H1 (cell line): Measurements from ENCODE around the gene CYP4Z1. TPM values are rescaled to one million over a fixed set of nuclear protein-coding genes. Genes with fewer than 3 reads are reported as not detected.

Experiments
- BRCA1 ChIP-seq: IDR thresholded peaks from 2 replicates; pipeline ENCODE4 v1.6.1; 2012; ENCODE audit warnings: low read depth, low read length, improper control_type of control experiment
- CBX5 ChIP-seq: fragments of 300-800, 300-1000 bp; sonication (generic); IDR thresholded peaks from 2 replicates; pipeline ENCODE4 v1.7.1; 2016; ENCODE audit warnings: antibody characterized with exemption, low read length, low read depth
- CEBPB ChIP-seq: IDR thresholded peaks from 2 replicates; pipeline ENCODE4 v1.6.1; 2012; ENCODE audit warnings: low read depth, low read length
- CHD1 ChIP-seq: IDR thresholded peaks from 2 replicates; pipeline ENCODE4 v1.6.1; 2012; ENCODE audit warnings: low read depth, low read length, improper control_type of control experiment
- CREB1 ChIP-seq: IDR thresholded peaks from 2 replicates; pipeline ENCODE4 v1.6.1; 2012; ENCODE audit warnings: inconsistent platforms
- EP300 ChIP-seq, 2 experiments: IDR thresholded peaks; 1 replicate in 1 of 2; 2 replicates in 1 of 2; pipeline ENCODE4 v1.6.1; 2011 to 2012; ENCODE audit warnings: low read depth in 2 of 2, low read length in 2 of 2, mild to moderate bottlenecking in 2 of 2, borderline replicate concordance in 1 of 2, inconsistent platforms in 1 of 2, moderate library complexity in 1 of 2
- EZH2 ChIP-seq: fragments of 200-600 bp; sonication (generic); IDR thresholded peaks from 2 replicates; pipeline ENCODE4 v1.7.1; 2012; ENCODE audit warnings: low read depth, mild to moderate bottlenecking, moderate library complexity, low read length, inconsistent platforms; ENCODE audit not compliant: severe bottlenecking
- GABPA ChIP-seq: IDR thresholded peaks from 2 replicates; pipeline ENCODE4 v1.6.1; 2011; ENCODE audit warnings: mild to moderate bottlenecking, low read length, moderate library complexity, borderline replicate concordance; ENCODE audit not compliant: insufficient read depth
- HDAC2 ChIP-seq, 2 experiments: fragments of 300-600 bp in 1 of 2; sonication (generic) in 1 of 2; IDR thresholded peaks; 2 replicates each; pipeline ENCODE4 v1.6.1; 2011 to 2012; ENCODE audit warnings: low read depth in 2 of 2, low read length in 2 of 2, mild to moderate bottlenecking in 2 of 2, moderate library complexity in 2 of 2, borderline replicate concordance in 1 of 2, inconsistent platforms in 1 of 2
- HDAC6 ChIP-seq: IDR thresholded peaks from one replicate; pipeline ENCODE4 v1.7.1; 2012; ENCODE audit warnings: low read depth, mild to moderate bottlenecking, inconsistent platforms, low read length, moderate library complexity
- JUN ChIP-seq: IDR thresholded peaks from 2 replicates; pipeline ENCODE4 v1.6.1; 2011; ENCODE audit warnings: low read depth, mild to moderate bottlenecking, improper control_type of control experiment, low read length
- KDM1A ChIP-seq: fragments of 200-600, 300-600 bp; sonication (generic); IDR thresholded peaks from 2 replicates; pipeline ENCODE4 v1.7.1; 2016; ENCODE audit warnings: mild to moderate bottlenecking, low read length, borderline replicate concordance
- KDM4A ChIP-seq: IDR thresholded peaks from one replicate; pipeline ENCODE4 v1.7.1; 2012; ENCODE audit warnings: low read depth, mild to moderate bottlenecking, moderate library complexity, low read length, inconsistent platforms; ENCODE audit not compliant: severe bottlenecking
- KDM5A ChIP-seq: fragments of 200-600 bp; IDR thresholded peaks from 2 replicates; pipeline ENCODE4 v1.7.1; 2012; ENCODE audit warnings: mild to moderate bottlenecking, low read length, inconsistent platforms, mixed read lengths
- MAFK ChIP-seq: IDR thresholded peaks from 2 replicates; pipeline ENCODE4 v1.6.1; 2012; ENCODE audit warnings: low read depth, mild to moderate bottlenecking, improper control_type of control experiment, low read length
- POU5F1 ChIP-seq: IDR thresholded peaks from 2 replicates; pipeline ENCODE4 v1.6.1; 2011; ENCODE audit warnings: low read depth, mild to moderate bottlenecking, low read length, moderate library complexity
- RAD21 ChIP-seq, 2 experiments: IDR thresholded peaks in 1 of 2; conservative IDR thresholded peaks in 1 of 2; 2 replicates each; pipeline ENCODE4 v1.6.1; 2011; ENCODE audit warnings: low read depth in 2 of 2, low read length in 2 of 2, improper control_type of control experiment in 1 of 2, inconsistent platforms in 1 of 2, mild to moderate bottlenecking in 1 of 2, moderate library complexity in 1 of 2
- RFX5 ChIP-seq: IDR thresholded peaks from 2 replicates; pipeline ENCODE4 v1.6.1; 2011; ENCODE audit warnings: low read depth, low read length, improper control_type of control experiment, borderline replicate concordance
- SIX5 ChIP-seq: IDR thresholded peaks from 2 replicates; pipeline ENCODE4 v1.6.1; 2011; ENCODE audit warnings: mild to moderate bottlenecking, low read depth, low read length
- SP1 ChIP-seq: IDR thresholded peaks from 2 replicates; pipeline ENCODE4 v1.6.1; 2011; ENCODE audit warnings: low read depth, low read length
- SRF ChIP-seq: IDR thresholded peaks from 2 replicates; pipeline ENCODE4 v1.6.1; 2011; ENCODE audit warnings: mild to moderate bottlenecking, low read depth, low read length, moderate library complexity
- TCF12 ChIP-seq: IDR thresholded peaks from 2 replicates; pipeline ENCODE4 v1.6.1; 2011; ENCODE audit warnings: low read depth, mild to moderate bottlenecking, low read length
- TEAD4 ChIP-seq: IDR thresholded peaks from 2 replicates; pipeline ENCODE4 v1.6.1; 2012; ENCODE audit warnings: low read depth, low read length, inconsistent platforms, mixed read lengths
- polyA plus RNA-seq, 7 experiments: library from polyadenylated mRNA; depleted of rRNA in 3 of 7; stranded (reverse) in 5 of 7; unstranded in 2 of 7; fragments of >200 nt in 5 of 7; fragments of 200-250 nt in 2 of 7; gene quantifications; 1 replicate in 5 of 7; 2 replicates in 1 of 7; 4 replicates in 1 of 7; pipeline versions ENCODE4 v1.2.1 to v1.2.3, GENCODE V29; 2011 to 2013; ENCODE audit warnings: missing spikeins in 2 of 7, mixed read lengths in 2 of 7
- total RNA-seq: library from RNA; stranded (reverse); fragmentation: NEBNext Ultra II Directional; extraction: Animal tissue kit (Norgen Biotek cat#: 25700); gene quantifications from 2 replicates; pipeline ENCODE4 v1.2.1, GENCODE V29; 2021

CYP4Z1 gene
- total and polyA plus RNA-seq, 2 of the 8 experiments (the other 6 are each of a cell fraction or from before 2014, with no cell fraction given): not detected

DNA sequence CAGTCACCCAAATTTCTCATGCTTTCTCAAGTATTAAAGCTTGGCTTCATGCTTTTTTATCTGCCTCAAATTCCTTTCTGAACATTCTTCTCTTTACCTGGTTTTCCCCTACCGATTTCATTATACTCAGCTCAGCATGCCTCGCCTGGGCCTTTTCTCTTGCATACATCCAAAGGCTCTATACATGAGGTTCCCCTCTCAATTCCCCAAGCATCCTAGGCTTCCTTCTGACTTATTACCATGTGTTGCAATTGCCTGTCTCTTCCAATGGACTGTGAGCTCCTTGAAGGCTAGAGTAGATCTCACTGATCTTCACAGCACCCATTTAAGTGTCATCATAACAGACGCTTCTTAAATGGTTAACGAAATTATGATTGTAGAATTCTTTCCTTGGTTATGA is 46.1 kb downstream of the CYP4Z1 start (continued):
- TF ChIP-seq KDM1A (no peak), RFX5 (no peak), MAFK (no peak), JUN (no peak), CHD1 (no peak), KDM4A (no peak), BRCA1 (no peak), EZH2 (no peak), HDAC6 (no peak), CREB1 (no peak), SRF (no peak), GABPA (no peak), EP300 (IDR thresholded peaks at IDR 0.05; ENCODE audit: borderline replicate concordance in 1 of 2, low read depth in 2 of 2, low read length in 2 of 2) (0 out of 3 replicates have a peak, but pooled peaks of 1 of the 2 experiments have one; percentile 62), SP1 (0 out of 2 replicates have a peak, but pooled peaks have one; percentile 25), RAD21 (IDR thresholded peaks at IDR 0.05 in 1 of 2, conservative IDR thresholded peaks at IDR 0.05 in 1 of 2; ENCODE audit: low read depth in 2 of 2, low read length in 2 of 2) (no peak), POU5F1 (peak; percentile 9; the same call in 1 of the 2 replicates), TEAD4 (peak; percentile 27; the same call in 1 of the 2 replicates), HDAC2 (IDR thresholded peaks at IDR 0.05; ENCODE audit: borderline replicate concordance in 1 of 2, low read depth in 2 of 2, low read length in 2 of 2) (no peak), KDM5A (no peak), CBX5 (no peak), TCF12 (no peak), CEBPB (peak; percentile 83), SIX5 (no peak)
- TF ChIP-seq, all 59 proteins: peak for 7
